NCI-H1092 treated with DMSO at 0.1 percent for 48 hours (cell line): Measurements from ENCODE around the gene FANCE.
"Not testable (repeated sequence)": the region's sequence is repeated elsewhere in the genome, so short reads cannot be mapped to it uniquely, and the experiment has no call there.

Experiments used
- DNase-seq: peaks from one replicate; lab custom pipeline; 2025; lab: John Stamatoyannopoulos, UW

The FANCE gene

DNA sequence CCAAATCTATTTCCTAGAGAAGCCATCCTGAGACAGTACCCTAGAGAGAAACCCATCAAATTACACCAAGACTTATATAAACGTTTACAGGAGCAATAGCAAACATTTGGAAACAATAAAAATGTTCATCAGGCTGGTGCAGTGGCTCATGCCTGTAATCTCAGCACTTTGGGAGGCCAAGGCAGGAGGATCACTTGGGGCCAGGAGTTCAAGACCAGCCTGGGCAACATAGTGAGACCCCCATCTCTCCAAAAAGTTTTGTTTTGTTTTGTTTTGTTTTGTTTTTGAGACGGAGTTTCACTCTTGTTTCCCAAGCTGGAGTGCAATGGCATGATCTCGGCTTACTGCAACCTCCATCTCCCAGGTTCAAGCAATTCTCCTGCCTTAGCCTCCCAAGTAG, 19.4 kb upstream of the FANCE start:
- not testable (repeated sequence) for DNase-seq

- DNase-seq, result no peak
Observed at GRCh38 chr6:35435074-35435837, 16.9 kb upstream of the FANCE start.

- no peak for DNase-seq
Observed at GRCh38 chr6:35436071-35436857, 15.9 kb upstream of the FANCE start.

GRCh38 chr6:35438378-35439065, 13.6 kb upstream of the FANCE start:
- not testable (repeated sequence) for DNase-seq

DNA sequence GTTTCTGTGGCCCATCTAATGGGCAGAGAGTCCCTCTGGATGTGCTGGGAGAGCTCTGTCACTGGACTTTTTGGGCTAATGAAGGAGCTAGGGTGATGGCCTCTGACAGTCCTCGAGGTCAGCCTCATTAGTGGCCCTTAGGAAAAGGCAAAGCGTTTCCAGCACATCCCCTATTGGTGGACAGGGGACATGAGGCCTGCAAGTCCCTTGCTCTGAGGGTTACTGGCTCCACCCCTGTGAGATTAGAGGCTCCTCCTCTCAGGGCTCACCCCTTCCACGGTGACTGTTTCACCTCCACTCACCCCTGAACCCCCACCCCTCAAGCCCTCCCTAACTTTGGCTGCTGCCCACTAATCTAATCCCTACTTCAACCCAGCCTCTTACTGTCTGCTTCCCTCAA, 12.8 kb upstream of the FANCE start:
- DNase-seq, result no peak

GRCh38 chr6:35441205-35441604, 10.9 kb upstream of the FANCE start:
- DNase-seq, result no peak

DNA sequence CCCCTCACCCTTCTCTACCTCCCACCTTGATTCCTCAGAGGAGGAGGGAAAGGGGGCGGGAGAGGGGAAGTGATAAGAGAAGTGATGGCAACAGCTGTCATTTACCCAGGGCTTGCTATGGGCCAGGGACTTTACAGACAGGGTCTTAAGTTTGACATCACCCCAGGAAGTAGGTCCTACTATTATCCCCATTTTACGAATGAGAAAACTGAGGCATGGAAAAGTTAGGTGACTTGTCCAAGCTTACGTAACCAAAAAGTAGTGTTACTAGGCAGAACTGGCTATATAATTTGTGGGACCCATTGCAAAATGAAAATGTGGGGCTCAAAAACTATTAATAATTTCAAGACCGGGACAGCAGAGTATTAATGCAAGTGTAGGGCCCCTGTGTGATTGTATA, 10.5 kb upstream of the FANCE start:
- DNase-seq, result no peak

- DNase-seq, result no peak
Observed at GRCh38 chr6:35442693-35443092, 9.4 kb upstream of the FANCE start.

DNA sequence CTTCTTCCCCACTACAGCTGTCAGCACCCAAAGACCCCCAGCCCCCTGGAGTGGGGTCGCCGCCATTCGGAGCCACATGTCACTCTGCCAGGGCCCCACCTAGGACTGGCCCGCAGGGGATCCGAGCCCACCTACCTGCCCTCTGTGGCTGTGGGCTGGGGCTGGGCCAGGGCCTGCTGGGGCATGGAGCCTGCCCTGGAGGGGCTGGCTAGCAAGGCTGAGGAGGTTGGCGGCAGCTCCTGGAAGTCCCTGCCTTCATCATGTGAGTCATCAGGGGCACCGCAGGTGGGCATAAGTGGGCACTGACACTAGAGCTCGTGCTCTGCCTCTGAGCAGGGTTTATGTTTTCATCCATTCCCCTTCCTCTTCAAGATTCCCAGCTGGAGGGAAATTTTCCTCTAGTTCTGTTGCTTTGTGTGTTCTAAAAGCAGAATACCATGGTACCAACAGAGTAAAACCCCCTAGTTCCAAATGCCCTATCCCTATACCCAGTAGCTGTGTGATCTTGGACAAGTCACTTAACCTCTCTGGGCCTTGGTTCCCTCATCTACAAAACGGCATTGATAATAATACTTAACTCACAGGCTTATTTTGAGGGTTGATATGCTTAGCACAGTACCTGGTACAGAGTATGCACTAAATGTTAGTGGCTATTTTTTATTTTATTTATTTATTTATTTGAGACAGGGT, 8.7 kb upstream of the FANCE start:
- no peak for DNase-seq

- DNase-seq, result no peak
Observed at GRCh38 chr6:35445691-35446090, 6.4 kb upstream of the FANCE start.

- no peak for DNase-seq
Observed at GRCh38 chr6:35448191-35448590, 3.9 kb upstream of the FANCE start.

- peak; percentile 74 for DNase-seq
Observed at GRCh38 chr6:35449287-35449881, 2.8 kb upstream of the FANCE start.

DNA sequence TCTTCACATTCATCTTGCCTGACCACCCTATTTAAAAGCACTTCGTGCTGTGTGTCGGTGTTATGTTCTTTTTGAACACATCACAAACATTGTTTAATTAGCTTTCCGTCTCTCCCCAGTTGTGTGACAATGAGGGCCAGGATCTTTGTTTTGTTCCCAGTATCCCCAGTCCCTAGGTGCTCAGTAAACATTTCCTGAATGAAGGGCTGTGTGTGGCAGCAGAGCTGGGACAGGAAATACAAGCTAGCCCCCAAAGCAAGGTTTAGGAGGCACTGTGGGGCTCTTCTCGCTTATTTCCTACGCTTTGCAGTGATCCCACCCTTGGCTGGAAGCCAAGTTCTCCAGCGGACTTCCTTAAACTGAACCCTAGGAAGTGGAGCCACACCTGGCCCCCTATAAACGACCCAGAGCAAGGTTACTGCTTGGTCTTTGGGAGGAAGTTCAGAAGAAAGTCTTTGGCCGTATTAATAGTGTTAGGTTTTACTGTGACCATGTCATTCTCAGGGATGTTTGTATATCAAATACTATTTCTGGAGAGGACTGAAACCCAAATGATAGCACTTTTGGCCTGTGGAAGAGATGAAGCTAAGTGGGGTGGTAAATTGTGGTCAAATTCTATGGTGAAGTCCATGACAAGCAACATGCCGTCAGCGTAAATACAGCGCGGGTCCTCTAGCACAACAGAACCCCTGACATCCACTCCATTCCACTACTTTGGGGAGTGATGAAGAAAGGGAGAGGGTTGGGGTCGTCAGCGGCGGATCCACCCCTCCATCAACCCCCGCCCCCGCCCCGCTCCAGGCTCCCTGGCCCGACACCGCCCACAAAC, 570 bp upstream of the FANCE start:
- no peak for DNase-seq

DNA sequence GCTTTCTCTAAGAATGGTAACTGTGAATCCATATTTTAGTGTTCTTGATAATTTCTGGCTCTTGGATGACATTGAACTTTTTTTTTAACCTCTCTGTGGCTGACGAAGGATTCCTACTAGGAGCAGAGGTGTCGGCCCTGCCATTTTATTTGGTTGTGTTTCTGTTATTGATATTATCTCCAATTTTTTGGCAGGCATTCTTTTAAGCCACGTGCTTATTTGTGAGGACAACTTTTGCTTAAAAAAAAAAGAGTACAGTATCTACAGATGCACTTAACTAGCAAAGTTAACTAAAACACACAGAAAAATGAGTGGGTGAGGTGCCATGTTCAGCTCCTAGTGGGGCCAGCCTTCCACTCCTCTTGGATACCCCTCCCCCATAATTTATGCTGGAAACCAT, 1.1 kb downstream of the FANCE start:
- DNase-seq, result no peak

DNA sequence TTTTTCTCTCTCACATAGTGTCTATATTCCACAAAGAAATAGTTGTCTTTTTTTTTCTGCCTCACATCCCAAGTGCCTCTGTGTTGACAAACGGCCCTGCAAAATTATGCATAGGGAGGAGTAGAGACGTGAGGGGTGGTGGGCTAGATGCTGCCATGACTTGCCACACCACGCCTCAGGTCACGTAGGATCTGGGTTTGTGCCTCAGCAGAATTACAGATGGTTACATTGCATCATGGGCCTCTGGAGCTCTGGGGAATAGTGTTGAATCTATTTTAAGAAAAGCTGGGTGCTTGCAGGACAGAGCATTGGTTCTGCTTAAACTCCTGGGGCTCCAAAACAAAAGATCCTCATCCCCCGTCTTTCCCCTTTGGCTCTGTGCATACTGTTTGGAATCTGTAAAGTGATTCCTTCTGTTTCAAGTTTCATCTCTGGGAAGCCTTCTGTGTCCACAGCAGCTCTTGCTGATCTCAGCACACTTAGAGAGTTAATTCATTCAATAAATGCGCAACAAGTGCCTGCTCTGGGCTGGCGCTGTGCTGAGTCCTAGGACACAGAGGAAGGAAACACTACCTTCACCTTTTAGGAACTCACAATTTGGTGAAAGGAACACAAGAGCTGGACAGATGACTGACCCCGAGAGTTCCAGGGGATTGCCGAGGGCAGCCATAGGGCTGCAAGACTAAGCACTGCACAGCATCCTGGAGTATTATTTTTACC, 2.4 kb downstream of the FANCE start:
- no peak for DNase-seq

- no peak for DNase-seq
Observed at GRCh38 chr6:35457907-35458306, 5.8 kb downstream of the FANCE start.

GRCh38 chr6:35461270-35461669, 9.1 kb downstream of the FANCE start:
- no peak for DNase-seq

DNA sequence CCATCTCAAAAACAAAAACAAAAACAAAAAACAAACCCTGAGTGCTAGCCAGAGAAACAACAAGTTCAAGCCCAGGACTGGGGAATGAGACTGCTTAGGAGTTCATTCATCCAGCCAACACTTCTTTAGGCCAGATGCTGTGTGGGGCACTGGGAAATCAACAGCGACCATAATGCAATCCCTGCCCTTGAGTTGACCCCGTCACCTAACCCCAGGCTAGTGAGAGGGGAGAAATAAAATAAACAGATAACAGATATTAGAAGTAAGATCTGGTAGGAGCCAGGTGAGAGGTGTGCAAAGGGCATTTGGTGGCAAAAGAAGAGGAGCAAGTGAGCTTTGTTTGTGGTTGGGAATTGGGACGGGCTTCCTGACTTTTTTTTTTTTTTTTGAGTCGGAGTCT, 11.2 kb downstream of the FANCE start:
- DNase-seq, result no peak

DNA sequence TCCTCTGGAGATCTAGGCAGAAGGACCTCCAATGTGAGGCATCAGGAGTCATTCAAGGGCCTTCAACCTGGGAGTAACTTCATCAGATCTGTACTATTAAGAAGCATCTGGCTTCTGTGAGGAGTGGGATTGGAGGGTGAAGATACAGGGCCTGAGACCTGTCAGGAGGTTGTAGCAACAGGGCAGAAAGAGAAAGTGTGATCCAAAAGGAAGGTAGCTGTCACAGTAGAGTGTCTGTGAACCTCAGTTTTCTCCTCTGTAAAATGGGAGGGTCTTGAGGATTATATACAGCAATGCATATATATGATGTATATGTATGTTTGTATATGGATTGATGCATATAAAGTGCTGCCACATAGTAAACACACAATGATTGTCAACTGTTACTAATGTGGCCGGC, 13.5 kb downstream of the FANCE start:
- no peak for DNase-seq
